ENCODE results near the gene AIP.

The AIP gene

GRCh38 chr11:67528376-67528775 is 45.5 kb downstream of the AIP start:
- POLR2A ChIA-PET: no interaction called here
- Histone ChIP-seq H3K4me1 (ENCODE audit: control insufficient read depth, insufficient read depth, low read length) (no peaks in the 10 kb centered on the region), H3K9me3 (ENCODE audit: control insufficient read depth, insufficient read depth, low read depth, low read length) (no peaks in the 10 kb centered on the region), H3K27ac (ENCODE audit: extremely low read depth, low read depth, low read length) (no peak overlapping the region), H3K4me3 (ENCODE audit: low read depth, low read length) (no peak overlapping the region), H3K36me3 (ENCODE audit: control insufficient read depth in 2 of 2, insufficient read depth in 1 of 2, low read length in 2 of 2) (no peaks in the 10 kb centered on the region)
- no peak for TF ChIP-seq ZNF169 (tag by site-specific recombination; IDR thresholded peaks at IDR 0.05)
- no peak for TF ChIP-seq IKZF3 (tag by site-specific recombination; IDR thresholded peaks at IDR 0.05)
- no peak for TF ChIP-seq ZNF391 (tag by site-specific recombination; IDR thresholded peaks at IDR 0.05; ENCODE audit: borderline replicate concordance, low read depth)
- no peak for TF ChIP-seq ZNF341 (tag by site-specific recombination; IDR thresholded peaks at IDR 0.05; ENCODE audit: low read depth)
- TF ChIP-seq ZNF335 (tag by site-specific recombination; conservative IDR thresholded peaks at IDR 0.05): no peak
- TF ChIP-seq ZNF549 (tag by site-specific recombination; IDR thresholded peaks at IDR 0.05): no peak
- no peak for TF ChIP-seq ZNF791 (tag by site-specific recombination; IDR thresholded peaks at IDR 0.05)
- no peak for TF ChIP-seq ZNF626 (tag by site-specific recombination; IDR thresholded peaks at IDR 0.05)
- TF ChIP-seq ZNF398 (tag by site-specific recombination; IDR thresholded peaks at IDR 0.05): no peak
- CTCF ChIA-PET: no interaction called here

GRCh38 chr11:67530282-67530592 is 47.4 kb downstream of the AIP start:
- ChIA-PET CTCF (interaction anchor here (0.6 kb wide), 1 partner anchor 25 kb away, joined by 4 read pairs; the partner anchor contains the start of gene PITPNM1), POLR2A (no interaction called here)
- H3K4me3 ChIP-seq (ENCODE audit: low read depth, low read length): no peak overlapping the region

GRCh38 chr11:67532889-67533288 is 50.1 kb downstream of the AIP start:
- H3K36me3 ChIP-seq (ENCODE audit: control insufficient read depth in 2 of 2, insufficient read depth in 1 of 2, low read length in 2 of 2): no peaks in the 10 kb centered on the region
- H3K4me3 ChIP-seq (ENCODE audit: low read depth, low read length): no peak overlapping the region
- TF ChIP-seq ZNF350 (tag by site-specific recombination; IDR thresholded peaks at IDR 0.05): no peak
- TF ChIP-seq ZSCAN16 (tag by site-specific recombination; IDR thresholded peaks at IDR 0.05): no peak
- no peak for TF ChIP-seq ZFP41 (tag by site-specific recombination; IDR thresholded peaks at IDR 0.05; ENCODE audit: borderline replicate concordance)
- TF ChIP-seq ZBTB17 (tag by site-specific recombination; IDR thresholded peaks at IDR 0.05): no peak
- TF ChIP-seq ZNF560 (tag by site-specific recombination; IDR thresholded peaks at IDR 0.05; ENCODE audit: borderline replicate concordance): no peak
- no peak for TF ChIP-seq PBX3 (CRISPR knock-in tag; IDR thresholded peaks at IDR 0.05)
- no peaks in the 10 kb centered on the region for H3K4me1 ChIP-seq (ENCODE audit: control insufficient read depth, insufficient read depth, low read length)
- no peaks in the 10 kb centered on the region for H3K9me3 ChIP-seq (ENCODE audit: control insufficient read depth, insufficient read depth, low read depth, low read length)
- POLR2A ChIA-PET: no interaction called here
- H3K27ac ChIP-seq (ENCODE audit: extremely low read depth, low read depth, low read length): no peak overlapping the region
- CTCF ChIA-PET: no interaction called here

More at GRCh38 chr11:67530282-67530592, 47.4 kb downstream of the AIP start:
- no peaks in the 10 kb centered on the region for H3K4me1 ChIP-seq (ENCODE audit: control insufficient read depth, insufficient read depth, low read length)
- H3K36me3 ChIP-seq (ENCODE audit: control insufficient read depth in 2 of 2, insufficient read depth in 1 of 2, low read length in 2 of 2): no peaks in the 10 kb centered on the region
- no peaks in the 10 kb centered on the region for H3K9me3 ChIP-seq (ENCODE audit: control insufficient read depth, insufficient read depth, low read depth, low read length)
- TF ChIP-seq ZNF624 (tag by site-specific recombination; IDR thresholded peaks at IDR 0.05) (no peak), ZNF629 (tag by site-specific recombination; IDR thresholded peaks at IDR 0.05) (no peak), GFI1B (tag by site-specific recombination; IDR thresholded peaks at IDR 0.05) (no peak), ZNF658 (tag by site-specific recombination; IDR thresholded peaks at IDR 0.05) (no peak), ZNF623 (tag by site-specific recombination; IDR thresholded peaks at IDR 0.05) (no peak), ZNF621 (tag by site-specific recombination; IDR thresholded peaks at IDR 0.05) (no peak), ZNF514 (tag by site-specific recombination; IDR thresholded peaks at IDR 0.05) (no peak), ZNF571 (tag by site-specific recombination; IDR thresholded peaks at IDR 0.05) (no peak)
- TF ChIP-seq, protein P1, sequence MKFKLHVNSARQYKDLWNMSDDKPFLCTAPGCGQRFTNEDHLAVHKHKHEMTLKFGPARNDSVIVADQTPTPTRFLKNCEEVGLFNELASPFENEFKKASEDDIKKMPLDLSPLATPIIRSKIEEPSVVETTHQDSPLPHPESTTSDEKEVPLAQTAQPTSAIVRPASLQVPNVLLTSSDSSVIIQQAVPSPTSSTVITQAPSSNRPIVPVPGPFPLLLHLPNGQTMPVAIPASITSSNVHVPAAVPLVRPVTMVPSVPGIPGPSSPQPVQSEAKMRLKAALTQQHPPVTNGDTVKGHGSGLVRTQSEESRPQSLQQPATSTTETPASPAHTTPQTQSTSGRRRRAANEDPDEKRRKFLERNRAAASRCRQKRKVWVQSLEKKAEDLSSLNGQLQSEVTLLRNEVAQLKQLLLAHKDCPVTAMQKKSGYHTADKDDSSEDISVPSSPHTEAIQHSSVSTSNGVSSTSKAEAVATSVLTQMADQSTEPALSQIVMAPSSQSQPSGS (tag by site-specific recombination; IDR thresholded peaks at IDR 0.05; ENCODE audit: low read depth): no peak
- TF ChIP-seq, protein P2, sequence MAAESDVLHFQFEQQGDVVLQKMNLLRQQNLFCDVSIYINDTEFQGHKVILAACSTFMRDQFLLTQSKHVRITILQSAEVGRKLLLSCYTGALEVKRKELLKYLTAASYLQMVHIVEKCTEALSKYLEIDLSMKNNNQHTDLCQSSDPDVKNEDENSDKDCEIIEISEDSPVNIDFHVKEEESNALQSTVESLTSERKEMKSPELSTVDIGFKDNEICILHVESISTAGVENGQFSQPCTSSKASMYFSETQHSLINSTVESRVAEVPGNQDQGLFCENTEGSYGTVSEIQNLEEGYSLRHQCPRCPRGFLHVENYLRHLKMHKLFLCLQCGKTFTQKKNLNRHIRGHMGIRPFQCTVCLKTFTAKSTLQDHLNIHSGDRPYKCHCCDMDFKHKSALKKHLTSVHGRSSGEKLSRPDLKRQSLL (tag by site-specific recombination; IDR thresholded peaks at IDR 0.05): no peak
- no peak overlapping the region for H3K27ac ChIP-seq (ENCODE audit: extremely low read depth, low read depth, low read length)

Data from HEK293 (cell line).